ENCODE measurements around the gene SFI1.
"Not testable (repeated sequence)": the region's sequence is repeated elsewhere in the genome, so short reads cannot be mapped to it uniquely, and the experiment has no call there.

Gene SFI1

GRCh38 chr22:31491218-31491962 is 4.9 kb upstream of the SFI1 start:
- DNase-seq, result no peak

- no peak for DNase-seq
Measured at GRCh38 chr22:31492151-31492550, 4.2 kb upstream of the SFI1 start.

DNA sequence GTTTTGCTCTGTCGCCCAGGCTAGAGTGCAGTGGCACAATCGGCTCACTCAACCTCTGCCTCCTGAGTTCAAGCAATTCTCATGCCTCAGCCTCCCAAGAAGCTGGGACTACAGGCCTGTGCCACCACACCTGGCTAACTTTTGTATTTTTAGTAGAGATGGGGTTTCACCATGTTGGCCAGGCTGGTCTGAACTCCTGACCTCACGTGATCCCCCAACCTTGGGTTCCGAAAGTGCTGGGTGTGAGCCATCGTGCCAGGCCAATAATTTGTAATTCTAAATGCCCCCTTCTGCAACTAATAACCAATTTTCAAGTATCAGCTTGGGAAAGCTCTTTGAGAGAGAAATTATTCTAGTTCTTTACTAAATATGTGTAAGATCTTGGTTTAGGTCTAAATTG is 3.0 kb upstream of the SFI1 start:
- not testable (repeated sequence) for DNase-seq

DNA sequence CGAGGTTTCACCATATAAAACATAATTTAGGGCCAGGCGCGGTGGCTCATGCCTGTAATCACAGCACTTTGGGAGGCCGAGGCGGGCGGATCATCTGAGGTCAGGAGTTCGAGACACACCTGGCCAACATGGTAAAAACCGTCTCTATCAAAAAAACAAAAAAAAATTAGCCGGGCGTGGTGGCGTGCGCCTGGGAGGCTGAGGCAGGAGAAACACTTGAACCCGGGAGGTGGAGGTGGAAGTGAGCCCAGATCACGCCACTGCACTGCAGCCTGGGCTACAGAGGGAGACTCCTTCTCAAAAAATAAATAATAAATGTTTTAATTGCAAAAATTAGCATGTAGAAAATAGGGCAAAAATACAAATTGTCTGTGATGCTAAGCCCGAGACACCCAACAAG is 993 bp upstream of the SFI1 start:
- DNase-seq, result no peak

DNA sequence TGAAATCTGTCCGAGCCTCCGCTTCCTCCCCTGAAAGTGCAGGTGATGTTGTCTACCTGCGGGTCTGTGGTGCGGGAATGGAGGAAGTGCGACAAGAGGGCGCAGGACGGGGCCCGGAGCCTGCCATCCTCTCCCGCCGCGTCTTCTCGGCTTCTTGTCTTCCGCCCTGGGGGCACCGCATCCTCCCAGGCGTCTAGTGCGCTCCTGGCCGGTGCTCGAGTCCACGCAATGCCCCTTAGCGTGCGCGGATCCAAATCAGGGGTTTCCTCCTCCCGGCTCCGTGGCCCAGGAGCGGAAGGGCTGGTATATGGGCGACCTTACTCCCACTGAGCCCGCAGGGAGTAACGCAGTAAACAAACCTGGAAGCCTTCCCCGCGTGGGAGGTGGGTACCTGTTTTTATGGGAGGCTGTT is 405 bp downstream of the SFI1 start:
- peak; percentile 54 for DNase-seq

GRCh38 chr22:31497148-31497938 is 1.0 kb downstream of the SFI1 start:
- DNase-seq, result peak; percentile 74

- DNase-seq, result no peak
Measured at GRCh38 chr22:31501738-31502137, 5.4 kb downstream of the SFI1 start.

DNA sequence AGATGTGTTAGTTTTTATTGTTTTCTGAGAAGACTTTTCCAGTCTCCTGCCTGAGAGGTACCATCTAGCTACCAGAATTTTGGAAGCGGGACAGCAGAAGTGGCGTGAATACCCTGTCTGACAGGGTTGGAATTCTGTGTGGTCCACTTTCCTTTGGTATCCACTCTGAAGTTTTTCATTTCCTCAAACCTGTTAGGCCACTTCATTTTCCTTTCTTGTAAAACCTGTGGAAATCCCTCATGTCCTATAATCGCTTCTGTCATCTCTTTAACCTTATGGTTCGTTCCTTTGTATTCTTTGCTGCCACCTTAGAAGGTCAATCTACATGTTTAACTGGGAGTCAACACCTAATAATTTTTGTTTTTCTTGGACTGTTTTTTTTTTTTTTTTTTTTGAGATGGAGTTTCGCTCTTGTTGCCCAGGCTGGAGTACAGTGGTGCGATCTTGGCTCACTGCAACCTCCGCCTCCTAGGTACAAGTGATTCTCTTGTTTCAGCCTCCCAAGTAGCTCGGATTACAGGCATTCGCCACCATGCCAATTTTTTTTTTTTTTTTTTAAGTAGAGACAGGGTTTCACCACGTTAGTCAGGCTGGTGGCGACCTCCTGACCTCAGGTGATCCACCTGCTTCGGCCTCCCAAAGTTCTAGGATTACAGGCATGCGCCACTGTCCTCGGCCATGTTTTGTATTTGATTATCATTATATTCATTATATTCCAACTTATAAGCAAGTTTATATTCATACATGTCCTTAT is 7.1 kb downstream of the SFI1 start:
- DNase-seq, result no peak

- no peak for DNase-seq
Measured at GRCh38 chr22:31504282-31504681, 7.9 kb downstream of the SFI1 start.

GRCh38 chr22:31507517-31507916 is 11.2 kb downstream of the SFI1 start:
- not testable (repeated sequence) for DNase-seq

- DNase-seq, result no peak
Measured at GRCh38 chr22:31508536-31508935, 12.2 kb downstream of the SFI1 start.

DNA sequence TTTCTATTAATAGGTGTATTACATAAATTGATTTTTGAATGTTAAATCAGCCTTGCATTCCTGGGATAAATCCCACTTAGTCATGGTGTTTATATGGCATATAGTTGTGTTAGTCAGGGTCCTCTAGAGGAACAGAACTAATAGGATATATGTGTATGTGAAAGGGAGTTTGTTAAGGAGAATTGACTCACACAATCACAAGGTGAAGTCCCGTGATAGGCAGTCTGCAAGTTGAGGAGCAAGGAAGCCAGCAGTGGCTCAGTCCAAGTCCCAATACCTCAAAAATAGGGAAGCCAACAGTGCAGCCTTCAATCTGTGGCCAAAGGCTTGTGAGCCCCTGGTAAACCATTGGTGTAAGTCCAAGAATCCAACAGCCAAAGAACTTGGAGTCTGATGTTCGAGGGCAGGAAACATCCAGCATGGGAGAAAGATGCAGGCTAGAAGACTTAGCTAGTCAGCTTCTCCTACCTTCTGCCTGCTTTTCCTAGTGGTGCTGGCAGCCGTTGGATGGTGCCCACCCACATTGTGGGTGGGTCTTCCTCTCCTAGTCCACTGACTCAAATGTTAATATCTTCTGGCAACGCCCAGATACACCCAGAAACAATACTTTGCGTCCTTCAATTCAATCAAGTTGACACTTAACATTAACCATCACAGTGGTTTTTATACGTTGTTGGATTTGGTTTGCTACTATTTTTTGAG is 12.9 kb downstream of the SFI1 start:
- DNase-seq, result no peak

DNA sequence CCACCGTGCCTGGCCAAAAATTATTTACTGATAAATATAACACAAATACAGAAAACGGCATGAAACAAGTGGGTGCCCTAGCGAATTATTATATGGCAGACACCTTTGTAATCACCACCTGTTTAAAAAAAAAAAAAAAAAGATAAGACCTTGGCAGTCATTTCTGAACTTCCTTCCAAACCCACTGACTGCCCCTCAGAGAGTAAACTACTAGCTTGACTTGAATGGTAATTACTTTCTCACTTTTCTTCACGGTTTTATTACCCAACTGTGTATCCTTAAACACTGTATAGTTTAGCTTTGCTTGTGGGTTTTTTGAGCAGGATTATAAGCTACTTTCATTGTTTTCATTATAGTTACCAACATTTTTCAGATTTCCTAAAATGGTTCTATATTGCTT is 23.7 kb downstream of the SFI1 start:
- peak; percentile 52 for DNase-seq

DNA sequence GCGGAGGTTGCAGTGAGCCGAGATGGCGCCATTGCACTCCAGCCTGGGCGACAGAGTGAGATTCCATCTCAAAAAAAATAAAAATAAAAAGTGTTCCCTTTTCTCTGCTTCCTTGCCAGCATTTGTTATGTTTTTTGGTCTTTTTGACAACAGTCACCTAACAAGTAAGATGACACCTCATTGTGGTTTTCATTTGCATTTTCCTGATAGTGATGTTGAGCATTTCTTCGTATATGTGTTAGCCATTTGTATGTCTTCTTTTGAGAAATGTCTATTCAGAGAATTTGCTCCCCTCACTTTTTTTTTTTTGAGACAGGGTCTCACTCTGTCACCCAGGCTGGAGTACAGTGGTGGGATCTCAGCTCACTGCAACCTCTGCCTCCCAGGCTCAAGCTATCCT is 27.8 kb downstream of the SFI1 start:
- peak; percentile 65 for DNase-seq

GRCh38 chr22:31526270-31526669 is 29.9 kb downstream of the SFI1 start:
- DNase-seq, result peak; percentile 65

GRCh38 chr22:31530823-31531195 is 34.5 kb downstream of the SFI1 start:
- no peak for DNase-seq

GRCh38 chr22:31532060-31532459 is 35.7 kb downstream of the SFI1 start:
- no peak for DNase-seq

DNA sequence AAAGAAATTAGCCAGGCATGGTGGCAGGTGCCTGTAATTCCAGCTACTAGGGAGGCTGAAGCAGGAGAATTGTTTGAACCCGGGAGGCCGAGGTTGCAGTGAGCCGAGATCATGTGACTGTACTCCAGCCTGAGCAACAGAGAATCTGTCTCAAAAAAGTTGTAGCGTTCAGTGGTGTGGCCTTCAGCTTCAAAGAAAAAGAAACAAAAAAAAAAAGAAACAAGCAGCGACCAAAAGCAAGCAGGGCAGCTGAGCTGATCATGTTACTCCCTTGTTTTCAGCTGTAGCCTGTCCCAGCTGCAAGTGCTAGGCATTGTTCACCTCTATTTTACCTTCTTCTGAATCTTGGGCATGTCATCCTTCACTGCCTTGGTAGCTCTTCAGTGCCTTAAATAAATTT is 37.0 kb downstream of the SFI1 start:
- no peak for DNase-seq

DNA sequence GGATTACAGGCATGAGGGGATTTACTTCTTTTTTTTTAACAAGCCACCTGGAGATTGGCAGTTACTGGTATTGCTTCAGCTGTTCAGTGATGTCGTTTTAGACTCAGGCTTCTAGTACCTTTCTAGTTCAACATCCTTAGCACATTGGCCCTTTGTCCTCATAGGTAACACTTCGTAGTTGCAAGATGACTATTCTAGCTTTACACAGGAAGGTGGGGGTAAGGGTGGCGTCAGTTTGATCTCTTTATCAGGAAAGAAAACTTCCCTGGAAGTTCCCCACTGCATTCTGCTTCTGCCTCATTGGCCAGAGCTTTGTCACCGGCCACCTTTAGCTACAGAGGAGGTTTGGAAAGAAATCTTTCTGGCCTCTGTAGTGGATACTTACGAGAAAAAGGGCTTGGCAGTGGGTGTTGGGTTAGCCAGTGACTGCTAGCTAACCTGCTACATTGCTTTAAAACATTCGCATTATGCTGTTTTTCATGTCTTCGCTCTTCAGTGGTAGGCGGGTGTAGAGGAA is 40.7 kb downstream of the SFI1 start:
- DNase-seq, result peak; percentile 91

DNA sequence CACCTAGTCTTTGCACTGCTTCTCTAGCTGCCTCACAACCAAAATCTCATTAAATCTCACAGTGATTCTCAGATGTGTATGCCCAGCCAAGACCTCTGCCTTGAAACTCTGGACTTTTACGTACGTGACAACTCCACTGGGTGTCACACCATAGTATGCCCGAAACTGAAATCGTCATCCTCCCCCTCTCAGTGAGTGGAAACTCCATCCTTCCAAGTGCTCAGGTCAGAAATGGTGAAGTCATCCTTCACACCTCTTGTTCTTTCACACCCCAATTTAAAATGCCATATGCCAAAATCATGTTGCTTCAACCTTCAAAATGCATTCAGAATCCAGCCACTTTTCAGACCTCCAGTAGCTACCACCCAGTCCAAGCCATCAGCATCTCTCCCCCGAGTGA is 42.5 kb downstream of the SFI1 start:
- peak; percentile 83 for DNase-seq

GRCh38 chr22:31540166-31540565 is 43.8 kb downstream of the SFI1 start:
- not testable (repeated sequence) for DNase-seq

DNA sequence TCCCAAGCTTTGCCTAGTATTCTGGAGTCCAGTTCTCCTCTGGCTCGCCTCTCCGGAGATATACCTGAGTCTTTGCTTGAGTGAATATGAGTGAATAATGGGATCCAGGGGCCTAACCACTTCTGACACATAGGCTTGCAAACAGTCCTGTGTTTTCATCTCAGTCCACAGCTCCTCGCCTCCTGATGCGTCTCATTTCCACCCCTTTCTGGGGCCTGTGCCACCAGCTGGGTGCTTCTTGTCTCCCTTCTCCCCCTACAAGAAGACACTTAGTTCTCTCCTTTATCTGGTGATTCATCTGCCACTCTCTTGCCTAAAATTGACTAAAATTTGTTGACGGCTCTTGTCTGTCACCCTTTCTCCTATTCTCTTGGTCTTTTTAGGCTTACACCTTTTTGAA is 44.6 kb downstream of the SFI1 start:
- no peak for DNase-seq

Data from activated CD4-positive, alpha-beta T cell treated with anti-CD3 and anti-CD28 coated beads, Interleukin-10, Interleukin-2, amounts not matched to agents 100 ng/mL and 50 ng/mL, durations not matched to agents 16 hours and 8 hours (primary cell).